ENCODE results near the gene OR1J4. TPM values are rescaled to one million over a fixed set of nuclear protein-coding genes. Genes with fewer than 3 reads are reported as not detected.
A peak's percentile ranks its signal among the peaks of the same experiment; 100 is the strongest.

Gene OR1J4
- total and polyA plus RNA-seq, 3 experiments from 2014 or later = not detected

DNA sequence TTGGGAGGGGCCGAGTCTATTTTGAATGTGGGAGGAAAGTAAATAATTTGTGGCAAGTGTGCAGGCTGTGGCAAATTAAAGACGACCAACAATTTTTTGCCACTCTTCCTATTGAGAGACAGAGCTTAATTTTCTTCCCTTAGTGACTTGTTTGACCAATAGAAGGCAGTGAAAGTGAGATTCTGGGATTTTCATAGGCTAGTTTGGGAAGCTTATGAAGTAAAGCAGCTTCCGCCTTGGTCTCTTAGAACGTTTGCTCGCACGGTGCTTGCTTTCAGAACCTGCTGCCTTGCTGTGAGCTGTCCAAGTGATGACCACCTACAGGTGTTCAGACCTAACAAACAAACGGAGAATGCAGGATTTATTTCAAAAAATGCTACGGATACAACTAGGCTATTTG lies 27.3 kb downstream of the OR1J4 start:
- Mint-ChIP-seq H3K4me3 (no peak overlapping the region), H3K27ac (no peak overlapping the region), H3K9me3 (peaks cover 0 to 7% (median 1%) of the 10 kb centered on the region in 5 donors), H3K27me3 (peaks cover 11 to 34% of the 10 kb centered on the region in 2 donors), H3K36me3 (peaks cover 0 to 7% (median 0%) of the 10 kb centered on the region in 3 donors), H3K4me1 (no peaks in the 10 kb centered on the region)
- H3K27me3 ChIP-seq (ENCODE audit: insufficient read depth, low read length, poor library complexity, severe bottlenecking) = no peaks in the 10 kb centered on the region
- DNase-seq = no peak
- ChIA-PET CTCF (no interaction called here), POLR2A (no interaction called here)
- H3K4me1 ChIP-seq (ENCODE audit: insufficient read depth, low read length) = no peaks in the 10 kb centered on the region
- H3K36me3 ChIP-seq (ENCODE audit: insufficient read depth, low read length) = no peaks in the 10 kb centered on the region
- H3K27ac ChIP-seq (ENCODE audit: low read depth, low read length) = no peak overlapping the region
- no peaks in the 10 kb centered on the region for H3K9me3 ChIP-seq (ENCODE audit: low read length)
- no peak overlapping the region for H3K4me3 ChIP-seq (ENCODE audit: low read length)

DNA sequence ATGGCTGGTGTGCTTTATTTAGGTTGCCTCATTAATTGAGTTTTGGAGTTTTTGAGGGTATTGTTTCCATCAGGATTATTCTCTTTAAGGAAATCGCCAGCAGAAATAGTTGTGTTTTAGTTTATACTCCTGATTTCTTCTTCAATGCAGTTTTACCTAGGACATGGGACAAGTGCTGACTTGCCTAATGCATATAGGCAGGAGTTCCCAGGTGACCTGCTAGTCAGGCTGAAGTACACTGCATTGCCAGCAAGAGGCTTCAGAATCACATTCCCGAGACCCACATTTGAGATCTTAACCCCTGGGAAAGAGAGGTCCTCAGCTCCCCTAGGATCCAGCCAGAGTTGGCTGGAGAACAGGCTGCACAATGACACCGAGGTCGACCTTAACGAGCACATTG lies 32.4 kb downstream of the OR1J4 start:
- CTCF ChIA-PET = no interaction called here
- Mint-ChIP-seq H3K4me3 (no peak overlapping the region), H3K27ac (no peak overlapping the region), H3K36me3 (peaks cover 0 to 7% (median 0%) of the 10 kb centered on the region in 3 donors), H3K9me3 (peaks cover 0 to 8% (median 1%) of the 10 kb centered on the region in 5 donors), H3K4me1 (no peaks in the 10 kb centered on the region), H3K27me3 (peaks cover 8 to 39% of the 10 kb centered on the region in 2 donors)
- no peak for DNase-seq
- Histone ChIP-seq H3K9me3 (ENCODE audit: low read length) (no peaks in the 10 kb centered on the region), H3K36me3 (ENCODE audit: insufficient read depth, low read length) (no peaks in the 10 kb centered on the region), H3K27ac (ENCODE audit: low read depth, low read length) (no peak overlapping the region), H3K4me3 (ENCODE audit: low read length) (no peak overlapping the region), H3K27me3 (ENCODE audit: insufficient read depth, low read length, poor library complexity, severe bottlenecking) (no peaks in the 10 kb centered on the region), H3K4me1 (ENCODE audit: insufficient read depth, low read length) (no peaks in the 10 kb centered on the region)
- POLR2A ChIA-PET = no interaction called here

DNA sequence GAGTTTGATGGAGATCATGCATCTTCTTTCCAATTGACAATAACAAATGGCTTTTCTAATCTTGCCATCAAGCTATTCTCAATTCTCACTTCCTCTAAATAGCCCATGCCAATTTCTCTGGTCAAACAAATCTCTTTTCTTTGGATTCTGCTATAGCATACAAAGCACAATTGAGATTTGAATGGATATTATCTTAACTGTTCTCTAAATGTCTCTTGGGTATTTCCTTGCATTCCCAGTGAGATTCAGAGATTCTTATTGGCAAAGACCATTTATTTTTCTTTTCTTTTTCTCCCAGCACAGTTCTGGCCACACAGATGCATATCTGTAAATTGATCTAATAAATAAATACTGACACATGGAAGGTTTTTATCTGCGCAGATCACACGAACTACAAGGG lies 33.9 kb downstream of the OR1J4 start, which contains the start of gene OR1N2:
OR1N2 (plus strand) TSS at position 301 of the 400 bp plus-strand sequence. CDS start 100 bp downstream, outside the sequence.
- ChIA-PET POLR2A (no interaction called here), CTCF (no interaction called here)
- H3K4me1 Mint-ChIP-seq = no peaks in the 10 kb centered on the region
- Histone ChIP-seq H3K4me1 (ENCODE audit: insufficient read depth, low read length) (no peaks in the 10 kb centered on the region), H3K36me3 (ENCODE audit: insufficient read depth, low read length) (no peaks in the 10 kb centered on the region), H3K9me3 (ENCODE audit: low read length) (no peaks in the 10 kb centered on the region), H3K27me3 (ENCODE audit: insufficient read depth, low read length, poor library complexity, severe bottlenecking) (no peaks in the 10 kb centered on the region), H3K4me3 (ENCODE audit: low read length) (no peak within 1 kb of the TSS), H3K27ac (ENCODE audit: low read depth, low read length) (no peak within 1 kb of the TSS)
- peaks cover 0 to 7% (median 0%) of the 10 kb centered on the region in 3 donors for H3K36me3 Mint-ChIP-seq
- H3K27ac Mint-ChIP-seq = no peak within 1 kb of the TSS
- peaks cover 0 to 8% (median 1%) of the 10 kb centered on the region in 5 donors for H3K9me3 Mint-ChIP-seq
- DNase-seq = no peak
- H3K27me3 Mint-ChIP-seq = peaks cover 8 to 34% of the 10 kb centered on the region in 2 donors
- H3K4me3 Mint-ChIP-seq = no peak within 1 kb of the TSS

DNA sequence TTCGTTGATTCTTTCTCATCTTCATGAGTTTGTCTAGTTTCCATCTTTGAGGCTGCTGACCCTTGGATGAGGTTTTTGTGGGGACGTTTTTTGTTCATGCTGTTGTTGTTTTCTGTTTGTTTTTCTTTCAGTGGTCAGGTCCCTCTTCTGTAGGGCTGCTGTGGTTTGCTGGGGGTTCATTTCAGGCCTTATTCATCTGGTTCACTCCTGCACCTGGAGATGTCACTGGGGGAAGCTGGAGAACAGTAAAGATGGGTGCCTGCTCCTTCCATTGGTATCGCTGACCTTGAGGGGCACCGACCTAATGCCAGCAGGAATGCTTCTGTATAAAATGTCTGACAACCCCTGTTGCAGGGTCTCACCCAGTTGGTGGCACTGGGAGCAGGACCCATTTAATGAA lies 42.5 kb downstream of the OR1J4 start:
- no peaks in the 10 kb centered on the region for H3K4me1 ChIP-seq (ENCODE audit: insufficient read depth, low read length)
- no peaks in the 10 kb centered on the region for H3K9me3 ChIP-seq (ENCODE audit: low read length)
- Mint-ChIP-seq H3K4me1 (peaks cover 0 to 5% (median 4%) of the 10 kb centered on the region in 3 donors), H3K27me3 (peaks cover 8 to 25% of the 10 kb centered on the region in 2 donors), H3K4me3 (no peak overlapping the region), H3K9me3 (peaks cover 2 to 11% (median 4%) of the 10 kb centered on the region in 5 donors), H3K27ac (no peak overlapping the region), H3K36me3 (peaks cover 0 to 1% (median 0%) of the 10 kb centered on the region in 3 donors)
- ChIA-PET POLR2A (no interaction called here), CTCF (no interaction called here)
- H3K36me3 ChIP-seq (ENCODE audit: insufficient read depth, low read length) = no peaks in the 10 kb centered on the region
- no peak overlapping the region for H3K27ac ChIP-seq (ENCODE audit: low read depth, low read length)
- DNase-seq = no peak
- no peak overlapping the region for H3K4me3 ChIP-seq (ENCODE audit: low read length)
- H3K27me3 ChIP-seq (ENCODE audit: insufficient read depth, low read length, poor library complexity, severe bottlenecking) = no peaks in the 10 kb centered on the region

DNA sequence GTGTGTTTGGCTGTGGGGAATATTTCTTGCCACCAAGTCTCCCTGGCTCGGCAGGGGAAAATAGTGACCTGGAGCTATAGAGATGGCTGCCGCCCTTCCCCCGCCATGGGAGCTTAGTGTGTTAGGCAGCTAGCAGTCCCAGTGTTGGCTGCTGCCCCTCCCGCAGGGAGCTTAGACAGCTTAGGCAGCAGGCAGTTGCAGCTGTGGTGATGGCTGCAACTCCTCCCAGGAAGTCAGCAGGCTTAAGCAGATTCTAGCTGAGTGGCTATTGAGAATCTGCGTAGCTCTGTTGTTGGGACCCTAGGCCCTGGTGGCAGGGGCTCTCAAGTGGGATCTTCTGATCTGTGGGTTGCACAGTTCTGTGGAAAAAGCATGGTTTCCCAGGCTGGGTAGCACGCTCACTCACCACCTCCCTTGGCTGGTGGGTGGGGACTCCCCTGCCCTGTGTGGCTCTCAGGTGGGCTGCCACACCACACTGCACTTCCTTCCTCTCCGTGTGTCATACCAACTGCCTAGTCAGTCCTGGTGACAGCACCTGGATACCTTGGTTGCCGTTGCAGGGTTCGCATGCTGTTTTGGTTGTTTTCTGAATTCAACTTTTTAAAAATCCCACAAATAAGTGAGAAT lies 43.3 kb downstream of the OR1J4 start:
- Mint-ChIP-seq H3K9me3 (peaks cover 2 to 11% (median 4%) of the 10 kb centered on the region in 5 donors), H3K36me3 (peaks cover 0 to 1% (median 0%) of the 10 kb centered on the region in 3 donors), H3K27ac (peak overlapping the region in 1 of 8 donors; percentile 17), H3K4me1 (peaks cover 0 to 5% (median 4%) of the 10 kb centered on the region in 3 donors), H3K27me3 (peaks cover 8 to 25% of the 10 kb centered on the region in 2 donors), H3K4me3 (peak overlapping the region in 3 of 7 donors; percentile 3 to 44 (median 25))
- Histone ChIP-seq H3K27me3 (ENCODE audit: insufficient read depth, low read length, poor library complexity, severe bottlenecking) (no peaks in the 10 kb centered on the region), H3K4me1 (ENCODE audit: insufficient read depth, low read length) (no peaks in the 10 kb centered on the region), H3K4me3 (ENCODE audit: low read length) (no peak overlapping the region), H3K9me3 (ENCODE audit: low read length) (no peaks in the 10 kb centered on the region), H3K27ac (ENCODE audit: low read depth, low read length) (no peak overlapping the region), H3K36me3 (ENCODE audit: insufficient read depth, low read length) (no peaks in the 10 kb centered on the region)
- DNase-seq = peak in 1 of 5 donors; percentile 2
- POLR2A ChIA-PET = no interaction called here
- CTCF ChIA-PET = no interaction called here

DNA sequence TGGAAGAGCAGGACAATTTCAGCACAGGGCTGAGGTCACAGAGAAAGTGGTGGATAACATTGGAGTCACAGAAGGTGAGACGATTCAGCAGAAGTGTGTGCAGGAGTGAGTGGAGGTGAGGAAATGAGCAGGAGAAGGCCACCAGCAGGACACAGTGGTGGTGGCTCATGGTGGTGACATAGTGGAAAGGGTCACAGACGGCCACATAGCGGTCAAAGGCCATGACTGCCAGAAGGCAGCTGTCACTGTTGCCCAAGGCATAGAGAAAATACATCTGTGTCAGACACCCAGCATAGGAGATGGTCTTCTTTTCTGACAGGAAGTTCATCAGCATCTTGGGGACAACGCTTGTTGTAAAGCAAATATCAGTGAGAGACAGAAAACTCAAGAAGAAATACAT lies 49.0 kb downstream of the OR1J4 start:
- POLR2A ChIA-PET = no interaction called here
- Mint-ChIP-seq H3K27me3 (peaks cover 3 to 21% of the 10 kb centered on the region in 2 donors), H3K36me3 (peaks cover 0 to 1% (median 0%) of the 10 kb centered on the region in 3 donors), H3K4me1 (no peaks in the 10 kb centered on the region), H3K4me3 (no peak overlapping the region), H3K27ac (no peak overlapping the region), H3K9me3 (peaks cover 0 to 5% (median 2%) of the 10 kb centered on the region in 5 donors)
- DNase-seq = no peak
- H3K4me3 ChIP-seq (ENCODE audit: low read length) = no peak overlapping the region
- no peaks in the 10 kb centered on the region for H3K9me3 ChIP-seq (ENCODE audit: low read length)
- no peak overlapping the region for H3K27ac ChIP-seq (ENCODE audit: low read depth, low read length)
- H3K4me1 ChIP-seq (ENCODE audit: insufficient read depth, low read length) = no peaks in the 10 kb centered on the region
- no peaks in the 10 kb centered on the region for H3K27me3 ChIP-seq (ENCODE audit: insufficient read depth, low read length, poor library complexity, severe bottlenecking)
- H3K36me3 ChIP-seq (ENCODE audit: insufficient read depth, low read length) = no peaks in the 10 kb centered on the region
- CTCF ChIA-PET = no interaction called here

Other genes starting within 250 kb of the OR1J4 start
- gene PTGS1, start 148.1 kb upstream of the OR1J4 start, total RNA-seq = under 1 TPM; 0.27 to 0.44 TPM
- gene PTGS1, start 148.1 kb upstream of the OR1J4 start, polyA plus RNA-seq = not detected
- not detected for gene OR1J1, start 41.2 kb upstream of the OR1J4 start, total RNA-seq
- gene OR1J1, start 41.2 kb upstream of the OR1J4 start, polyA plus RNA-seq = not detected
- gene OR1J2, start 8.3 kb upstream of the OR1J4 start, total RNA-seq = not detected
- gene OR1J2, start 8.3 kb upstream of the OR1J4 start, polyA plus RNA-seq = not detected
- gene OR1N1, start 8.2 kb downstream of the OR1J4 start, total RNA-seq = not detected
- gene OR1N1, start 8.2 kb downstream of the OR1J4 start, polyA plus RNA-seq = not detected
- gene OR1N2, start 34.0 kb downstream of the OR1J4 start, total RNA-seq = not detected
- gene OR1N2, start 34.0 kb downstream of the OR1J4 start, polyA plus RNA-seq = not detected
- not detected for gene OR1L8, start 64.2 kb downstream of the OR1J4 start, total RNA-seq
- not detected for gene OR1L8, start 64.2 kb downstream of the OR1J4 start, polyA plus RNA-seq
- gene OR1Q1, start 95.6 kb downstream of the OR1J4 start, total RNA-seq = not detected
- gene OR1Q1, start 95.6 kb downstream of the OR1J4 start, polyA plus RNA-seq = not detected
- gene OR1B1, start 138.5 kb downstream of the OR1J4 start, total RNA-seq = not detected
- gene OR1B1, start 138.5 kb downstream of the OR1J4 start, polyA plus RNA-seq = not detected
- gene OR1L1, start 142.6 kb downstream of the OR1J4 start, total RNA-seq = not detected
- not detected for gene OR1L1, start 142.6 kb downstream of the OR1J4 start, polyA plus RNA-seq
- not detected for gene OR1L3, start 156.0 kb downstream of the OR1J4 start, total RNA-seq
- not detected for gene OR1L3, start 156.0 kb downstream of the OR1J4 start, polyA plus RNA-seq
- gene OR1L4, start 204.8 kb downstream of the OR1J4 start, total RNA-seq = not detected
- not detected for gene OR1L4, start 204.8 kb downstream of the OR1J4 start, polyA plus RNA-seq
- gene OR1L6, start 223.2 kb downstream of the OR1J4 start, total RNA-seq = not detected
- not detected for gene OR1L6, start 223.2 kb downstream of the OR1J4 start, polyA plus RNA-seq